ENCODE data around the gene RNF180.
A peak's percentile ranks its signal among the peaks of the same experiment; 100 is the strongest.

RNF180 gene

DNA sequence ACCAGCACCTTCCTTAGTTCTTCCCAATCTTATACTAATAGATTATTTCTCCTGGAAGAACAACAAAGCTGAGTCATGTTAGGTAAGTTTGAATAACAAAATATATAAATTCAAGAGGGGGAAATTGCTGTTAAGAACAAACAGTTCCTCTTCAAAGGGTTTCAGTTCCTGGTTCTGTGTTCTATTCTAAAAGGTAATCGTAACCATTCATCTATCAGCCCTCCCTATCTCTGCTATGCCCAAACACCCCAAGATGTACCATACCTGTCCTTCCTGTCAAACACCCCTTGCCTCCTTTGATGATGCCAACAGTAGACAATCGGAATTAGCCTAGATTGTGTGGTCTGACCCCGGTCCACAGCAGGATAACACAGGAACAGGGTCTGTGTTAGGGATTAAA, 4.2 kb upstream of the RNF180 start:
- peak overlapping the region; percentile 27 to 55 for H3K27ac ChIP-seq
- no peak for DNase-seq (ENCODE audit: low spot score)
- TF ChIP-seq, protein P1, sequence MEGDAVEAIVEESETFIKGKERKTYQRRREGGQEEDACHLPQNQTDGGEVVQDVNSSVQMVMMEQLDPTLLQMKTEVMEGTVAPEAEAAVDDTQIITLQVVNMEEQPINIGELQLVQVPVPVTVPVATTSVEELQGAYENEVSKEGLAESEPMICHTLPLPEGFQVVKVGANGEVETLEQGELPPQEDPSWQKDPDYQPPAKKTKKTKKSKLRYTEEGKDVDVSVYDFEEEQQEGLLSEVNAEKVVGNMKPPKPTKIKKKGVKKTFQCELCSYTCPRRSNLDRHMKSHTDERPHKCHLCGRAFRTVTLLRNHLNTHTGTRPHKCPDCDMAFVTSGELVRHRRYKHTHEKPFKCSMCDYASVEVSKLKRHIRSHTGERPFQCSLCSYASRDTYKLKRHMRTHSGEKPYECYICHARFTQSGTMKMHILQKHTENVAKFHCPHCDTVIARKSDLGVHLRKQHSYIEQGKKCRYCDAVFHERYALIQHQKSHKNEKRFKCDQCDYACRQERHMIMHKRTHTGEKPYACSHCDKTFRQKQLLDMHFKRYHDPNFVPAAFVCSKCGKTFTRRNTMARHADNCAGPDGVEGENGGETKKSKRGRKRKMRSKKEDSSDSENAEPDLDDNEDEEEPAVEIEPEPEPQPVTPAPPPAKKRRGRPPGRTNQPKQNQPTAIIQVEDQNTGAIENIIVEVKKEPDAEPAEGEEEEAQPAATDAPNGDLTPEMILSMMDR (IDR thresholded peaks at IDR 0.05) = no peak
- peak overlapping the region; percentile 39 for H3K4me3 ChIP-seq

DNA sequence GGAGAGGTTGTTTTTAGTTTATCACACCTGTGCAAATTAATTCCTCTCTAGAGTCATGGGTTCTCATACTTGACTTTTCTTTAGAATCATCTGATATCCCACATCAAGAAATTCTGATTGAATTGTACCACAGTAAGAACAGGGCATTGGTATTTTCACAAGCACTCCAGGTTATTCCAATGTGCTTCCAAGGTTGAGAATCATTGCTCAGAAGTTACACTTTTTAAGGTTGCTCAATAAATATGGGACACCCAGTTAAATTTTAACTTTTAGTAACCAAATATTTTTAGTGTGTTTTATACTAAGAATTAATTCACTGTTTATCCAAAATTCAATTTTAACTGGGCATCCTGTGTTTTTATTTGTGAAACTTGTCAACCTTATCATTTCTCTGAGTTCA, 2.5 kb upstream of the RNF180 start:
- TF ChIP-seq, protein P1 (IDR thresholded peaks at IDR 0.05) = no peak
- DNase-seq (ENCODE audit: low spot score) = no peak
- no peak overlapping the region for H3K4me3 ChIP-seq
- peak overlapping the region; percentile 90 to 94 for H3K27ac ChIP-seq

DNA sequence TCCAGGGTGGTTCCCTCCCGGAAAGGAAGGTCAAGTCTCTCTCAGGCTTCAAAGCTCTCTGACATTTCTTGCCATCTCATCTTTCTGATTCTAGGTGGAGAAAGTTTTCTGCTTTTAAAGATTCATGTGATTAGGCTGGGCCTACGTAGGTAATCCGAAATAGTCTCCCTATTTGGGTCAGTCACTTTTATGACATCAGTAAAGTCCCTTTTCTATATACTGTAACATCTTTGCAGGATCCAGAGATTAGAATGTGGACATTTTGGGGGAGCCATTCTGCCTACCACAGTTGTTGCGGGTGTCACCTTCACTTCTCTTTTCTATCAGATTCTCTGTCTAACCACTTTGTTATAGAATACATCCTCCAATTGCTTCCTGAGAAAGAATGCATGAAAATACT, 1.9 kb upstream of the RNF180 start:
- DNase-seq (ENCODE audit: low spot score) = no peak
- Histone ChIP-seq H3K4me3 (peak overlapping the region; percentile 4), H3K27ac (peak overlapping the region; percentile 90 to 94)
- TF ChIP-seq, protein P1 (IDR thresholded peaks at IDR 0.05) = no peak

DNA sequence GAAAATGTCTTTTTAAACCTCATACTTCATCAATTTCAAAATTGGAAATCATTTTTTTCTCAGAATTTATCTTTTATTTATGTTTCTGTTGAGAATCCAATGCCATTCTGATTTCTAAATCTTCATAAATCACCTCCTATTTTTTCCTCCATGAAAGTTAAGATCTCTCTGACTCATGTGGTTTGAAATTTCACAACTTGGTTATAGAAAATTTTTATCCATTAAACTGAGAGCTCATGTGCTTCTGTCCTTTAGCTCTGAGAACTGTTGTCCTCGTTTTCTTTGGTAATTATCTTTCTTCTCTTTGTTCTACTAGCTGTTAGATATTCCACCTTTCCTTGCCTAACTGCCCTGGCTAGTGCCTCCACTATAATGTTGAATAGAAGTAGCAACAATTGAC, 1.5 kb upstream of the RNF180 start:
- DNase-seq (ENCODE audit: low spot score) = no peak

DNA sequence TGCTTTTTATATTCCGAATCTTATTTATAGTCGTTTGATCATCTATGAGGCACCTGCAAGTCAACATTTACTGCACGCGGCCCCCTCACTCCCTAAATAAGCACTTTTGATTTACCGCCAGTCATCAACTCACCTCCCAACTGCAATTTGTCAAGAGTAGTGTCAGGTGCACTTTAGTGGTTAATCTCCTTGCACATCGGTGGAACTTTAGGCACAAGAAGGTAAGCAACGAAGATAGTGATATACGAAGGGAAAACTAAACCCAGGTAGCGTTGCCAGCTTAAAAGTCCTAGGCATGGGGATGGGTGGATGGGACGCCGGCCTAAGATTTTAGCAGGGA, 513 bp upstream of the RNF180 start:
- TF ChIP-seq, protein P1 (IDR thresholded peaks at IDR 0.05) = no peak
- Histone ChIP-seq H3K27ac (peak overlapping the region; percentile 90 to 94), H3K4me3 (peak overlapping the region; percentile 91)
- no peak for DNase-seq (ENCODE audit: low spot score)

More for the DNA sequence above, 1.5 kb upstream of the RNF180 start:
- Histone ChIP-seq H3K4me3 (peak overlapping the region; percentile 91), H3K27ac (peak overlapping the region; percentile 90 to 94)
- TF ChIP-seq, protein P1 (IDR thresholded peaks at IDR 0.05) = no peak

DNA sequence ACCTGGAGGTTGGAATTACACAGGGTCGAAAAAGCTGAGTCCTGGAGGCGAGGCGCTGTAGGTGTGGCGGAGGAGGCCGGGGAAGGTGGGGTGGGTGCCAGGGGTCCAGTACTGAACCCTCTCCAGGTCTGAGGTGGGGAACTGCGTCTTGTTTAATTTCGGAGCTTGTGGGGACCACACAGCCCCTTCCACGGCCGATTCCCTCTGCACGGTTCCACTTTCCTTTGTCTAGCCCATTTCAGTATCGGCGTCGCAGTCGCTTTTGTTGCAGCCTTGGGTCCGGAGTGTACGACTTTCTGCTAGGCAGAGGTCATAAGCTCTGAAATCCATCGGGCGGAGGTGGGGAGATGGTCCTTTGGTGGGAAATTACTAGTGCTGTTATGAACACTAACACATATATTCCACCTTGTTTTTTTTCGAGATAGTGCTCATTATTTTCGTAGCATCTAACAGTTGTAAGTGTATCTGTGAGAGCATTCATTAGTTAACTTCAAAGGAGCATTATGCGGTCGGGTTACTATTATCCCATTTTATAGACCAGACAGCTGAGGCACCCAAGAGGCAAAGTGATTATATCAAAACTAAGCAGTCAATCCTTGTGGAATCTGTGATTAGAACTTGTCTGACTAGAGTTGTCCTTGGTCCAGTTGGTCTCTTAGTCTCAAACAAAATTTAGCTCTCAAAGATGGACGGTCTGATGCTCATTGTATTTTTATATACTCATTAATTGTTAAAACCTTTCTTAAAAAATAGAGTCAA, 737 bp downstream of the RNF180 start:
- no peak for DNase-seq (ENCODE audit: low spot score)
- H3K4me3 ChIP-seq = peak overlapping the region; percentile 91
- TF ChIP-seq, protein P1 (IDR thresholded peaks at IDR 0.05) = no peak
- peak overlapping the region; percentile 90 to 94 for H3K27ac ChIP-seq

DNA sequence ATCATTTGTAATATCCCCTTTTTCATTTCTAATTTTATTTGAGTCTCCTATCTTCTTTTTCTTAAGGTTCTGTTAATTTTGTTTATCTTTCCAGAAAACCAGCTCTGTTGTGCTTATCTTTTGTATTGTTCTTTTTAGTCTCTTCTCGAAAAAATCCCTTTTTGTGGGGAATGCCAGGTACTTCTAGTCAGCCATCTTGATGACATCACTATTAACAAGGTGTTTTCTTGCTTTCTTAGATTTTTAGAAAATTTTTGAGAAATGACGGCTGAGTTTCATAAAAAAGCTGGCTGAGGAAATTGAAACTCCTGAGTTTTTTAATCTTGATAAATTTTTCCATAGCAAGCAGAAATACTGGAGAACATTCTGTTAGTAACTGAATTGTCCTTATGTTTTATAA, 10.7 kb downstream of the RNF180 start:
- H3K27ac ChIP-seq = peak overlapping the region in 1 of 2 donors; percentile 9
- TF ChIP-seq, protein P1 (IDR thresholded peaks at IDR 0.05) = no peak
- no peak for DNase-seq (ENCODE audit: low spot score)
- no peak overlapping the region for H3K4me3 ChIP-seq
